ENCODE data around the gene LEP.
A peak's percentile ranks its signal among the peaks of the same experiment; 100 is the strongest.

LEP gene

DNA sequence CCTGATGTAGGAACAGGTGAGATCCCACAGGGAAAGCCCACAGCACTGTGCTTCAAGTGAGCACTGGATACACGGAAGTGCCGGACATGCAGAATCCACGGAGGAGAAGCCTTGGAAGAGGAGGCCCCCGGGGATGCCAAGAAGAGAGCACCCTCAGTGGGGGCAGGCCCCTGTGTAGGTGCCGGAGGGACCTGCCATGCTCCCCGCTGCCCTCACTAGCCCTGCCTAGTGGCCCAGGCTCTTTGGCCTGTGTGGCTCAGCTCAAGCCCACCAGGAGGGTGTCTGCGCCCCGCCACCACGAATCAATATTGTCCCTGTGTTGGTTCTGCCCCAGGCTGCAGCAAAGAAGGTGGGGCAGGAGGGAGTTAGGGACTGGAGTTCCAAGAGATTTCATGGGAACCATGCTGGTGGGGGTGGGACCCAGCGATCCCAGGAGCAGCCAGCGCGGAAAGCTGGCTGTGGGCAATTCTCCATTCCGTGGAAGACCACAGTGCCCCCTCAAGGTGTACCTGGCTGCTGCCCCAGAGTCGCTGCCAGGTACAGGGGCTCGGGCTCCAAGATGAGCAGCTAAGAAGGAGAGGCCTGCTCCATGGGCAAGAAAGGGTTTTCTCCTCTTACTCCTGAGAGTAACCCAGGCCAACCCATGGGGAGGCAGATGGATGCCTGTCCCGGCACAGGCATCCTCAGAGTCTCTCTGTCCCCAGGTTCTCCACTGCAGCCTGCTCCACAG, 34.9 kb upstream of the LEP start:
- DNase-seq (ENCODE audit: low read depth), result no peak
- TF ChIP-seq, protein P1, sequence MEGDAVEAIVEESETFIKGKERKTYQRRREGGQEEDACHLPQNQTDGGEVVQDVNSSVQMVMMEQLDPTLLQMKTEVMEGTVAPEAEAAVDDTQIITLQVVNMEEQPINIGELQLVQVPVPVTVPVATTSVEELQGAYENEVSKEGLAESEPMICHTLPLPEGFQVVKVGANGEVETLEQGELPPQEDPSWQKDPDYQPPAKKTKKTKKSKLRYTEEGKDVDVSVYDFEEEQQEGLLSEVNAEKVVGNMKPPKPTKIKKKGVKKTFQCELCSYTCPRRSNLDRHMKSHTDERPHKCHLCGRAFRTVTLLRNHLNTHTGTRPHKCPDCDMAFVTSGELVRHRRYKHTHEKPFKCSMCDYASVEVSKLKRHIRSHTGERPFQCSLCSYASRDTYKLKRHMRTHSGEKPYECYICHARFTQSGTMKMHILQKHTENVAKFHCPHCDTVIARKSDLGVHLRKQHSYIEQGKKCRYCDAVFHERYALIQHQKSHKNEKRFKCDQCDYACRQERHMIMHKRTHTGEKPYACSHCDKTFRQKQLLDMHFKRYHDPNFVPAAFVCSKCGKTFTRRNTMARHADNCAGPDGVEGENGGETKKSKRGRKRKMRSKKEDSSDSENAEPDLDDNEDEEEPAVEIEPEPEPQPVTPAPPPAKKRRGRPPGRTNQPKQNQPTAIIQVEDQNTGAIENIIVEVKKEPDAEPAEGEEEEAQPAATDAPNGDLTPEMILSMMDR (conservative IDR thresholded peaks at IDR 0.05; ENCODE audit: low read depth, low read length), result no peak
- H3K4me3 ChIP-seq (ENCODE audit: low read length), result no peak overlapping the region

DNA sequence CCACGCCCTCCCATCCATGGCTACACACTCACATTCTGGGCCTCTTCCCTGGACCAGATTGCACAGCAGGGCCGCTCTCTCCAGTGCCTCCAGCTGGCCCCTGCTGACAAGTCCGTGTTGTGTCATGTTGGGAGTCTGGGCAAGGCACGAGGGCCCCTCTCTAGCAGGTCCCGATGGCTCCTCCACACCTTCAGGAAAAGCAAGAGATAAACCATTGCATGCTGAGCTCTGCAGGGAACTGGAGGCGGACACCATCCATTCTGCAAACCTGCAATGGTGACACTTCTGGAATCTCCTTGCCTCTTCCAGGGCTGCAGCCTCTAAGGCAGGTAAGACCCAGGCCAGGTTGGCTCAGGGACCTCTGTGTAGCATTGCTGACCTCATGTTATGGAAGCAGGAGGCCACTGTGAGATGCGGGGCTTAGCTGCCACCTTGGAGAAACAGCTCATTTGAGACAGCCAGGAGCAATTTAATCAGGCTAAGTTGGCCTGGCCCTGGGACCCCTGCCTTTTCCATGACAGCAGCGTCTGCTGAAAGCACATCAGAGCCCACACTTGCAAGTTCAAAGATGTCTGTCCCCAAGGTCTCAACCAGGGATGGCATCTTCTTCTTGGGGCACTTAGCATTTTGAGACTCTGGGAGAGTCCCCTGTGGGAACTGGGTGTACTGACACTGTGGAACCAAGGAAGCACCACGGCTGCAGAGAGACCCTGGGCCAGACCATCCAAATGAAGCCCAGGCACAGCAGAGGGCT, 34.2 kb upstream of the LEP start:
- TF ChIP-seq, protein P1 (conservative IDR thresholded peaks at IDR 0.05; ENCODE audit: low read depth, low read length), result no peak
- DNase-seq (ENCODE audit: low read depth), result no peak
- no peak overlapping the region for H3K4me3 ChIP-seq (ENCODE audit: low read length)

DNA sequence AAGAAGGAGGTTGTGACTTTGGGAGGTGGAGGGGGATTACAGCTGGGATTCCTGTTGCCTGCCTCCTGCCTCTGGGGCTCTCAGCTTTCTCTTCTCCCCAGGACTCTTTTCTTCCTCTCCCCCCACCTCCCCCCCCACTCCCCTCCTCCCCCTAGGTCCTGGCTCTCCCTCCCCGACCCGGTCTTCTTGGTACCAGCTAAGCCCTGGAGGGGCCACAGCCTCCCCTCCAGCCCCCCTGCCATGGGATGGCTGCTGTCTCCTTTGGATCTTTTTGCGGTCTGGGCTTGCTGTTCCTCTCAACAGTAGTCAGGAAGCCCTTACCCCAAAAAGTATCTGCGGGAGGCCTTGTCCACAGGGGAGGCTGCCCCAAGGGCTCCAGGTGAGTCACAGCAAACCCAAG, 33.5 kb upstream of the LEP start:
- DNase-seq (ENCODE audit: low read depth), result no peak
- TF ChIP-seq, protein P1 (conservative IDR thresholded peaks at IDR 0.05; ENCODE audit: low read depth, low read length), result no peak
- no peak overlapping the region for H3K4me3 ChIP-seq (ENCODE audit: low read length)

DNA sequence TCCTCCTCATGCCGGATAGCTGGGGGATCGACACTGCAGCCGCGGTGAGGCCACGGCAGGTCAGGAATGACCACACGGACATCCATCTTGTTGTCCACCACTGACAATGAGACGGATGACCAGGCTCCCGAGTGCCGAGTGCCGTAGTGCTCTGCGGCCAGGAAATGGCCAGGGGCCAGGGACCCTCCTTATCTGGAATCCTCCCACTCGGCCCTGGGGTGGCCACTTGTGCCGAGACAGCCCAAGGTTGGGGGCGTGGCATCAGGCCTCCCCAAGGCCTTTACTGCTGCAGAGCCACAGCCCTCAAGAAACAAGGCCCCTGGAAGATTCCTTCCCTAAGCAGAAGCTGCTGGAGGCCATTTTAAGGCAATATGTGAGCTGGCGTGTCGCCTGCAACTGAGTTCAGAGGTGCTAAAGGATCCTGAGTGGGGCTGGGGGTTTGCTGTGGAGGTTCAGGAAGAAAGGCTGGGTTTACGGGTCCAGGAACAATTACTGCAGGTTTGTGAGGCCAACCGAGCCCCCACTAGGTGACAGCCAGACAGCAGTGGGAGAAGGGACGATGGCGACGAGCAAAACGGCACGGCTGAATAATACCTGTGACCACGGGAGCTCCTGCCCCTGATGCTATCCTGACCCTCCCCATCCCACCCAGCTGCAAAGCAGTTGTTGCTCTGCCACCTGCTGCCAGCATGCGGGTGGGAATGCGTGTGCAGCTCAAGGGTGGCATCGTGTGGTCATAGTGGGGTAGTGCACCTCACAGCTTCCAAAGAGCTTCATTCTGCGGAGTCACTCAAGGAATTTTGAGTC, 31.6 kb upstream of the LEP start:
- no peak overlapping the region for H3K4me3 ChIP-seq (ENCODE audit: low read length)
- TF ChIP-seq, protein P1 (conservative IDR thresholded peaks at IDR 0.05; ENCODE audit: low read depth, low read length), result peak; percentile 99
- no peak for DNase-seq (ENCODE audit: low read depth)

DNA sequence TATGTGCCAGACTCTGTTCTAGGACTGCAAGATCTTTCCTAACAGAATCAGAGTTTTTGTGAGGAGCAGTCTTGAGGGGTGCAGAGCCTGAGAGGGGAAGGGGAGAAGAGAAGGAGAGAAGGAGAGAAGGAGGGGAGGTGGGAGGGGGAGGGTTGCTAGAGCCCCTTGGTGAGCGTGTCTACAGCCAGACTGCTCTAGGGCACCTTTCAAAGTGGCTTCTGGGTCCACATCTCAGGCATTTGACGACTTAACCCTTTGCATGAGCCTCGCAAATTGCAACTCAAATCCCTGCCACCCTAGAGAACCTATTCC, 31.1 kb upstream of the LEP start:
- H3K4me3 ChIP-seq (ENCODE audit: low read length), result no peak overlapping the region
- TF ChIP-seq, protein P1 (conservative IDR thresholded peaks at IDR 0.05; ENCODE audit: low read depth, low read length), result no peak
- DNase-seq (ENCODE audit: low read depth), result no peak

DNA sequence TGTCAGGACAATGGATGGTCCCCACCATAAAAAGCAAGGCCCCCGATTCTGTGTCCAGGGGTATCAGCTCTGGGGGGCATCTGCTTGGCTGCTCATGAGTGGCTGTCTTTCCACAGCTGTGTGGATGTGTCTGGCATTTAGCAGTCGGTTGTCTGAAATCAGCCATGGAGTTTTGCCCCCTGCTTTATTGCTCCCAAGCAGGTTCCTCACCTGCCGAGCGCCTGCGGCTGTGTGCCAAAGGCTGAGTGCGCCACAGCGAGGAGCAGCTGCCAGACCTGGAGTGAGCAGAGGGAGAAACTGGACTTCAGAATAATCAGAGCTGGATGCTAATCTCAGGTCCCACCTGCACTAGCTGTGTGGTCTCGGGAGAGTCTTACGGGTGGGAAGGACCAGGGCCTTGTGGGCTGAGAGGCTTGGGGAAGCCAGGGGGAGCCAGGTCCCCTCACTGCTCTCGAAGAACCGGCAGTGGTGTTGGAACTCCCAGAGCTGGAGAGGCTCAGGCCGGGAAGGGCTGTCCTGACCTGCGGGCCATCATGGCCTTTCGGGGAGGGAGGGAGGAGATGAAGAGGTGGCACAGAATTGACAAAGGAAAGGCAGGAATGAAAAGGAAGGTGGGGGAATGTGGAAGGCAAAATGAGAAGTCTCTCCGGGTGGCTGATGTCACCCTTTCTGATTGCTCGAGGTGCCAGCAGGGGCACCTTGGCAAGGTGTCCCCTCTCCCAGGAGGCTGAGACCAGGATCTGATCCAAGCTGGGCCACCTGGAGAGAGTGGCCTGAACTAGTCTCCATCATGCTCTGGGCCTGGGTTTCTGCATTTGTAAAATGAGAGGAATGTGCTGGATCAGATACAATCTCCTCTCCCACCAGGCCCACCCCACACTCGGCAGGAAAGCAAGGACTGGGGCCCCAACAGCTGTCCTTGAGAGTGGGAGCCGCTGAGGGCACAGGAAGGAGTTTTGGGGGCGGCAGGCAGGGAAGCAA, 30.2 kb upstream of the LEP start:
- H3K4me3 ChIP-seq (ENCODE audit: low read length), result no peak overlapping the region
- TF ChIP-seq, protein P1 (conservative IDR thresholded peaks at IDR 0.05; ENCODE audit: low read depth, low read length), result no peak
- DNase-seq (ENCODE audit: low read depth), result no peak

All from retinal pigment epithelial cell (primary cell).